ENCODE data around the gene SH3BP1. TPM values are rescaled to one million over a fixed set of nuclear protein-coding genes. Genes with fewer than 3 reads are reported as not detected.
A peak's percentile ranks its signal among the peaks of the same experiment; 100 is the strongest.
"Not testable (repeated sequence)": the region's sequence is repeated elsewhere in the genome, so short reads cannot be mapped to it uniquely, and the experiment has no call there.

SH3BP1 gene
- total RNA-seq, 4 donors from 2014 or later = 53.1 to 158 (median 84.7) TPM

- DNase-seq = no peak
- no peak for TF ChIP-seq POLR2A (IDR thresholded peaks at IDR 0.05)
- no peak for TF ChIP-seq POLR2AphosphoS5 (IDR thresholded peaks at IDR 0.05)
- intact Hi-C loops (cut with DNase I; ENCODE audit: low total_unique reads) (loop anchor here (10.0 kb wide), 1 partner anchor 147 kb away; no protein-coding TSS in a partner anchor), in situ Hi-C loops (cut with MboI; ENCODE audit: low pct_ligation_motif_present in 1 of 4, low pct_unique_long_range_greater_than_20kb in 1 of 4, low sequenced_read_pairs in 3 of 4) (no loop called here)
- Histone ChIP-seq H3K27me3 (no peaks in the 10 kb centered on the region), H3K9me3 (no peaks in the 10 kb centered on the region), H3K4me3 (no peak overlapping the region), H3K36me3 (peaks cover 0 to 19% (median 8%) of the 10 kb centered on the region in 4 donors), H3K27ac (peak overlapping the region in 2 of 4 donors; percentile 33 to 44), H3K4me1 (peaks cover 13 to 15% (median 14%) of the 10 kb centered on the region in 4 donors)
- 92% methylated on average over 9 of the region's 9 CpGs; no CpG with 5 or more reads in 1 of the 2 donors for WGBS, 2 donors (ENCODE audit: low coverage in 1 of 2)
These were observed 7.8 kb downstream of the SH3BP1 start for GRCh38 chr22:37647317-37647716.

GRCh38 chr22:37647928-37648327 is 8.5 kb downstream of the SH3BP1 start:
- 88% methylated on average over 9 of the region's 9 CpGs; no CpG with 5 or more reads in 1 of the 2 donors for WGBS, 2 donors (ENCODE audit: low coverage in 1 of 2)
- peak; percentile 67 for DNase-seq

GRCh38 chr22:37650463-37651136 is 11.1 kb downstream of the SH3BP1 start:
- Histone ChIP-seq H3K36me3 (peaks cover 0 to 29% (median 8%) of the 10 kb centered on the region in 4 donors), H3K27ac (no peak overlapping the region), H3K9me3 (no peaks in the 10 kb centered on the region), H3K4me1 (peaks cover 0 to 16% (median 14%) of the 10 kb centered on the region in 4 donors), H3K4me3 (no peak overlapping the region), H3K27me3 (no peaks in the 10 kb centered on the region)
- 95% methylated on average over 3 to 17 of the region's 17 CpGs for WGBS, 2 donors (ENCODE audit: low coverage in 1 of 2)
- intact Hi-C loops (cut with DNase I; ENCODE audit: low total_unique reads) = no loop called here
- DNase-seq = no peak
- in situ Hi-C loops (cut with MboI; ENCODE audit: low pct_ligation_motif_present in 1 of 4, low pct_unique_long_range_greater_than_20kb in 1 of 4, low sequenced_read_pairs in 3 of 4) = no loop called here
- TF ChIP-seq POLR2A (IDR thresholded peaks at IDR 0.05) (no peak), POLR2AphosphoS5 (IDR thresholded peaks at IDR 0.05) (no peak), CTCF (IDR thresholded peaks at IDR 0.05) (no peak), EP300 (IDR thresholded peaks at IDR 0.05; ENCODE audit: low read depth) (no peak)

More at GRCh38 chr22:37647928-37648327, 8.5 kb downstream of the SH3BP1 start:
- Histone ChIP-seq H3K4me1 (peaks cover 8 to 9% (median 9%) of the 10 kb centered on the region in 4 donors), H3K9me3 (no peaks in the 10 kb centered on the region), H3K4me3 (no peak overlapping the region), H3K27me3 (no peaks in the 10 kb centered on the region), H3K36me3 (peaks cover 0 to 24% (median 8%) of the 10 kb centered on the region in 4 donors), H3K27ac (peak overlapping the region in 1 of 4 donors; percentile 41)
- TF ChIP-seq POLR2AphosphoS5 (IDR thresholded peaks at IDR 0.05) = peak in 2 of 3 donors; percentile 42 to 43
- no peak for TF ChIP-seq POLR2A (IDR thresholded peaks at IDR 0.05)
- no peak for TF ChIP-seq EP300 (IDR thresholded peaks at IDR 0.05; ENCODE audit: low read depth)
- intact Hi-C loops (cut with DNase I; ENCODE audit: low total_unique reads) (loop anchor here (10.0 kb wide), 1 partner anchor 147 kb away; no protein-coding TSS in a partner anchor), in situ Hi-C loops (cut with MboI; ENCODE audit: low pct_ligation_motif_present in 1 of 4, low pct_unique_long_range_greater_than_20kb in 1 of 4, low sequenced_read_pairs in 3 of 4) (no loop called here)

- Histone ChIP-seq H3K9me3 (no peaks in the 10 kb centered on the region), H3K4me3 (no peak overlapping the region), H3K27ac (peak overlapping the region; percentile 80 to 86 (median 83)), H3K27me3 (no peaks in the 10 kb centered on the region), H3K4me1 (peaks cover 6 to 33% (median 28%) of the 10 kb centered on the region in 4 donors), H3K36me3 (peaks cover 0 to 29% (median 8%) of the 10 kb centered on the region in 4 donors)
- peak in 2 of 3 donors; percentile 11 to 57 for TF ChIP-seq POLR2AphosphoS5 (IDR thresholded peaks at IDR 0.05)
- peak; percentile 8 for TF ChIP-seq EP300 (IDR thresholded peaks at IDR 0.05; ENCODE audit: low read depth)
- TF ChIP-seq CTCF (IDR thresholded peaks at IDR 0.05) = no peak
- 59 to 60% methylated on average over 2 to 14 of the region's 14 CpGs for WGBS, 2 donors (ENCODE audit: low coverage in 1 of 2)
- DNase-seq = peak; percentile 83
- intact Hi-C loops (cut with DNase I; ENCODE audit: low total_unique reads) (no loop called here), in situ Hi-C loops (cut with MboI; ENCODE audit: low pct_ligation_motif_present in 1 of 4, low pct_unique_long_range_greater_than_20kb in 1 of 4, low sequenced_read_pairs in 3 of 4) (no loop called here)
These were observed 15.2 kb downstream of the SH3BP1 start for GRCh38 chr22:37654563-37655251.

- no peaks in the 10 kb centered on the region for H3K9me3 ChIP-seq
- intact Hi-C loops (cut with DNase I; ENCODE audit: low total_unique reads) (no loop called here), in situ Hi-C loops (cut with MboI; ENCODE audit: low pct_ligation_motif_present in 1 of 4, low pct_unique_long_range_greater_than_20kb in 1 of 4, low sequenced_read_pairs in 3 of 4) (no loop called here)
- H3K27ac ChIP-seq = peak overlapping the region; percentile 80 to 86 (median 83)
- H3K4me1 ChIP-seq = peaks cover 9 to 38% (median 33%) of the 10 kb centered on the region in 4 donors
- TF ChIP-seq CTCF (IDR thresholded peaks at IDR 0.05) = no peak
- no peak for TF ChIP-seq POLR2AphosphoS5 (IDR thresholded peaks at IDR 0.05)
- TF ChIP-seq EP300 (IDR thresholded peaks at IDR 0.05; ENCODE audit: low read depth) = no peak
- TF ChIP-seq POLR2A (IDR thresholded peaks at IDR 0.05) = no peak
- no peak for DNase-seq
- H3K4me3 ChIP-seq = no peak overlapping the region
- WGBS, 2 donors (ENCODE audit: low coverage in 1 of 2) = 60% methylated on average over 4 of the region's 17 CpGs; no CpG with 5 or more reads in 1 of the 2 donors
- no peaks in the 10 kb centered on the region for H3K27me3 ChIP-seq
- peaks cover 0 to 29% (median 8%) of the 10 kb centered on the region in 4 donors for H3K36me3 ChIP-seq
These were observed 15.7 kb downstream of the SH3BP1 start for GRCh38 chr22:37655252-37655563.

GRCh38 chr22:37656583-37656982 is 17.1 kb downstream of the SH3BP1 start:
- H3K4me3 ChIP-seq; in situ Hi-C loops (cut with MboI; ENCODE audit: low pct_ligation_motif_present in 1 of 4, low pct_unique_long_range_greater_than_20kb in 1 of 4, low sequenced_read_pairs in 3 of 4); DNase-seq; H3K27me3 ChIP-seq; intact Hi-C loops (cut with DNase I; ENCODE audit: low total_unique reads); H3K9me3 ChIP-seq: not testable (repeated sequence)
- Histone ChIP-seq H3K27ac (peak overlapping the region in 1 of 4 donors; percentile 86), H3K36me3 (peaks cover 0 to 17% (median 2%) of the 10 kb centered on the region in 4 donors), H3K4me1 (peaks cover 22 to 52% (median 47%) of the 10 kb centered on the region in 4 donors)
- WGBS, 2 donors (ENCODE audit: low coverage in 1 of 2) = 96 to 98% methylated on average over 3 to 4 of the region's 4 CpGs
